ENCODE results near the gene ITIH3. TPM values are rescaled to one million over a fixed set of nuclear protein-coding genes. Genes with fewer than 3 reads are reported as not detected.

The ITIH3 gene
- total and polyA plus RNA-seq, 2 of the 8 experiments (the other 6 are each of a cell fraction or from before 2014, with no cell fraction given) = not detected

DNA sequence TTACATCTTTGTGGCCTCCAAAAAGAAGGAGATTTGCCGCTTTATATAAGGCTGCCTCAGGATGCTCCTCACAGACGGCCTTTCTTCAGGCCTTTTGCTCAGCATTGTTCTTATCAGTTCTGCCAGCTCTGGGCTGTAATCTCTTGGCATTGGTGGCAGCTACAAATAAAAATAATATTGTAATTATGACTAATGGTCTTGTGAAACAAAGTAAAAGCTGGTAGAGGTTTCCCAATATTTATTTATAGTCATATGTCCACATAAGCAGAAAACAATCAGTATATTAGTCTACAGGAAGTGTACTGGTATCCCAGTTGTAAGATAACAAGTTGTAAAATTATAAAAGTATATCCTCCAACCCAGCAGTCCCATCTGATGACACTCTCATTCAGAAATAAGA lies 31.1 kb upstream of the ITIH3 start (continued):
- no peak for TF ChIP-seq CHD7 (IDR thresholded peaks at IDR 0.05; ENCODE audit: insufficient replicate concordance, low read length)
- TF ChIP-seq CTBP2 (IDR thresholded peaks at IDR 0.05; ENCODE audit: borderline replicate concordance, insufficient read depth, insufficient read length, low read length) = no peak
- TF ChIP-seq POLR2A (IDR thresholded peaks at IDR 0.05; ENCODE audit: control extremely low read depth in 1 of 2, low read depth in 2 of 2, low read length in 2 of 2) = no peak
- TF ChIP-seq KDM5A (IDR thresholded peaks at IDR 0.05; ENCODE audit: low read length) = no peak
- no peak for TF ChIP-seq KDM4A (IDR thresholded peaks at IDR 0.05; ENCODE audit: low read depth, low read length, severe bottlenecking)
- no peak for TF ChIP-seq RBBP5 (IDR thresholded peaks at IDR 0.05; ENCODE audit: borderline replicate concordance, low read depth, low read length)
